ENCODE data around the gene OR2K2. TPM values are rescaled to one million over a fixed set of nuclear protein-coding genes. Genes with fewer than 3 reads are reported as not detected.

OR2K2 gene
- polyA plus RNA-seq, 1 donor (not counting 4 experiments of a cell fraction or from before 2014, with no cell fraction given): not detected

GRCh38 chr9:111356481-111357244 is 26.6 kb upstream of the OR2K2 start:
- TF ChIP-seq EZH2 (IDR thresholded peaks at IDR 0.05; ENCODE audit: low read length): no peak
- no peak for TF ChIP-seq CTCF (optimal IDR thresholded peaks at IDR 0.05 in 1 of 3, IDR thresholded peaks at IDR 0.05 in 1 of 3, conservative IDR thresholded peaks at IDR 0.05 in 1 of 3; ENCODE audit: extremely low read depth in 1 of 3, insufficient read depth in 2 of 3, low read length in 3 of 3)
- Histone ChIP-seq H3K79me2 (ENCODE audit: control insufficient read depth, insufficient read depth, low read length) (no peaks in the 10 kb centered on the region), H4K20me1 (ENCODE audit: control insufficient read depth, extremely low read depth, insufficient read depth, low read length) (no peaks in the 10 kb centered on the region), H3K4me2 (ENCODE audit: control insufficient read depth, extremely low read depth, insufficient read depth, low read depth, low read length) (peak overlapping the region; percentile 93), H3K4me3 (ENCODE audit: control insufficient read depth in 2 of 3, extremely low read depth in 1 of 3, insufficient read depth in 2 of 3, low read depth in 1 of 3, low read length in 3 of 3) (peak overlapping the region in 2 of 3 experiments; percentile 65 to 73), H3K27ac (ENCODE audit: control insufficient read depth, insufficient read depth, low read length) (peak overlapping the region; percentile 69), H2AFZ (ENCODE audit: control insufficient read depth, low read length) (peak overlapping the region; percentile 73), H3K9me3 (ENCODE audit: control insufficient read depth, low read depth, low read length) (no peaks in the 10 kb centered on the region), H3K36me3 (ENCODE audit: control insufficient read depth in 2 of 2, extremely low read depth in 1 of 2, insufficient read depth in 2 of 2, low read length in 2 of 2) (peaks cover 0 to 9% of the 10 kb centered on the region in 2 experiments), H3K27me3 (ENCODE audit: control insufficient read depth, extremely low read depth, insufficient read depth, low read length) (no peaks in the 10 kb centered on the region), H3K4me1 (ENCODE audit: control insufficient read depth, extremely low read depth, insufficient read depth, low read length) (peaks cover 12% of the 10 kb centered on the region), H3K9ac (ENCODE audit: control insufficient read depth, extremely low read depth, insufficient read depth, low read length) (peak overlapping the region; percentile 73), H3K9me1 (ENCODE audit: control insufficient read depth, extremely low read depth, insufficient read depth, low read length) (no peaks in the 10 kb centered on the region)
- DNase-seq (ENCODE audit: low read depth, low spot score) (peak; percentile 17), FAIRE-seq (peak; percentile 72)
- dilution Hi-C loops (cut with MboI; ENCODE audit: extremely low pct_ligation_motif_present, low sequenced_read_pairs): no loop called here

GRCh38 chr9:111352545-111352944 is 22.5 kb upstream of the OR2K2 start:
- Histone ChIP-seq H3K27me3 (ENCODE audit: control insufficient read depth, extremely low read depth, insufficient read depth, low read length) (no peaks in the 10 kb centered on the region), H3K79me2 (ENCODE audit: control insufficient read depth, insufficient read depth, low read length) (no peaks in the 10 kb centered on the region), H3K9ac (ENCODE audit: control insufficient read depth, extremely low read depth, insufficient read depth, low read length) (no peak overlapping the region), H3K4me2 (ENCODE audit: control insufficient read depth, extremely low read depth, insufficient read depth, low read depth, low read length) (no peak overlapping the region), H3K27ac (ENCODE audit: control insufficient read depth, insufficient read depth, low read length) (no peak overlapping the region), H4K20me1 (ENCODE audit: control insufficient read depth, extremely low read depth, insufficient read depth, low read length) (no peaks in the 10 kb centered on the region), H3K4me1 (ENCODE audit: control insufficient read depth, extremely low read depth, insufficient read depth, low read length) (peaks cover 12% of the 10 kb centered on the region), H3K9me3 (ENCODE audit: control insufficient read depth, low read depth, low read length) (no peaks in the 10 kb centered on the region), H3K36me3 (ENCODE audit: control insufficient read depth in 2 of 2, extremely low read depth in 1 of 2, insufficient read depth in 2 of 2, low read length in 2 of 2) (no peaks in the 10 kb centered on the region), H2AFZ (ENCODE audit: control insufficient read depth, low read length) (no peak overlapping the region), H3K4me3 (ENCODE audit: control insufficient read depth in 2 of 3, extremely low read depth in 1 of 3, insufficient read depth in 2 of 3, low read depth in 1 of 3, low read length in 3 of 3) (no peak overlapping the region), H3K9me1 (ENCODE audit: control insufficient read depth, extremely low read depth, insufficient read depth, low read length) (no peaks in the 10 kb centered on the region)
- TF ChIP-seq CTCF (optimal IDR thresholded peaks at IDR 0.05 in 1 of 3, IDR thresholded peaks at IDR 0.05 in 1 of 3, conservative IDR thresholded peaks at IDR 0.05 in 1 of 3; ENCODE audit: extremely low read depth in 1 of 3, insufficient read depth in 2 of 3, low read length in 3 of 3): no peak
- no peak for TF ChIP-seq EZH2 (IDR thresholded peaks at IDR 0.05; ENCODE audit: low read length)
- dilution Hi-C loops (cut with MboI; ENCODE audit: extremely low pct_ligation_motif_present, low sequenced_read_pairs): no loop called here
- DNase-seq (ENCODE audit: low read depth, low spot score) (no peak), FAIRE-seq (no peak)

All from keratinocyte (primary cell).